ENCODE data around the gene SMARCC1.

SMARCC1 gene

DNA sequence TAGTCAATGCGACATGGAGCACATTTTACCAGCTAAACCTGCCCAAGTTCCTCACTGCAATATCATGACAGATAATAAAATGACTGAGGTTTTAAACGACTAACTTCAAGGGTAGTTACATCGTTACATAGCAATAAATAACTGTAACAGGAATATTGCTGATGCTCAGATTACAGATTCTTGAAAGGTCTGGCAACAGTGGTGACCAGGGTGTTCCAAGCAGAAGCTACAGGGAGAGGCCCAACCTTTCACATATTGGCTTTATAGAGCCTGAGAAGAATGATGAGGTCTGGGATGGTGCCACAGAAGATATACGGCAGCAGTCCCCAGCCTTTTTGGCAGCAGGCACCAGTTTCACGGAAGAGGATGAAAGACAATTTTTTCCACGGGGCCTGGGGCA lies 151.9 kb downstream of the SMARCC1 start:
- no peak for DNase-seq

DNA sequence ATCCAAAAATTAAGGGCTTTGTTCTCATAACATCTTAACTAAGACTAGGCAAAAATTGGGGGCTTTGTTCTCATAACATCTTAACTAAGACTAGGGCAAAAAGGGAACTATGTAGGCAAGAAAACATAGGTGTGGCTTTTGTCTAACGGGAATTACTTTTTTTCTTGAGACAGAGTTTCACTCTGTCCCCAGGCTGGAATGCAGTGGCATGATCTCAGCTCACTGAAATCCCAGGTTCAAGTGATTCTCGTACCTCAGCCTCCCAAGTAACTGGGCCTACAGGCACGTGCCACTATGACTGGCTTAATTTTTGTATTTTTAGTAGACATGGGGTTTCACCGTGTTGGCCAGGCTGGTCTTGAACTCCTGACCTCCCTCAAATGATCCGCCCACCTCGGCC lies 153.3 kb downstream of the SMARCC1 start:
- DNase-seq: no peak

DNA sequence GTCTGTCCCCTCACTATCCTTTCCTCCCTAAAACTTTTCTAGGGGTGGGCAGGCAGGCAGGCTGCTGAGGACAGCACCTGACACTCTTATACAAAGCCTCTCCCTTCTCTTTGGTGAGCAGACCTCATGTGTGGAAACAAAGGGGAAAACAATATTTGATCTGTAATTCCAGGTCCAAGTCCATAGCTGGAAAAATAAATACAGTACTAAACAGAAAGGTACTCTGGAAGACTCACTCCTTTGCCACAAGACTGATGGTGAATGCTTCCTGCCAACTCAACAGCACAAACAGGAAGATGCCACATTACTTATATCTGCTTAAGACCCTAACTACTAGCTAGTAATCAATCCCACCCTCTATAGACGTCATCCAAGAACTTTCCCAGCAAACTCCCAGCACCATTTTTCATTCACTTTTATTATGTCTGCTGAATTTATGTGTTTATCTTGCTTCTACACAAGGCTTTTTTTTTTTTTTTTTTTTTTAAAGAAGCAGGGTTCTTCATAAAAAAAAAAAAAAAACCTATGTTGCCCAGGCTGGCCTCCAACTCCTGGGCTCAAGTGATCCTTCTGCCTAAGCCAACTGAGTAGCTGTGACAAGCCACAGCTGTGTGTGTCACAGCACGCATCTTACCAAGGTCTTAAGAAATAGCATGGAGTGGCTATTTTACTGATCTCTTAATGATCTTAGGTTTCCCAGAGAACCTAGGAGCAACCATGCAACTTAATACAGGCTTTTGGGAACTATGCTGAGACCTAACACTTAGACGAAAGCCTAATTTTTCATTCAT lies 158.8 kb downstream of the SMARCC1 start:
- no peak for DNase-seq

GRCh38 chr3:47617086-47618010 lies 164.3 kb downstream of the SMARCC1 start:
- DNase-seq: no peak

GRCh38 chr3:47614788-47615187 lies 166.9 kb downstream of the SMARCC1 start:
- DNase-seq: no peak

GRCh38 chr3:47613722-47614121 lies 168.0 kb downstream of the SMARCC1 start:
- DNase-seq: no peak

DNA sequence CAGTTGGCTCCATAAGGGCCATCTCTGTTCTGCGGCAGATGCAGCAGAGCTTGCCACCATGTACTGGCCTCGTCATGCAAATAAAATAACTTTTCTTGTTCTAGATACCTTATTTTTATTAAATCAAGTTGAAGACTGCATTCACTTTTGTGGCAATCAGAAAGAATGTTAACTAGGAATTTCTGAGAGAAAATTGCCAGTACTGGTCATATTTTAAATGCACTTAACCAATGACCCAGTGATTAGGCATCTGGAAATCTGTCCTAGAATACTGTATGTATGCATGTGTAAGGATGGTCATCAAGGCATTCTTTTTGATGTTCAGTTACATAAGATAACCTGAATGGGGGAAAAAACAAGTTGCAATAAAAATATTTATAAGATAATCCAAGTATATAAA lies 168.8 kb downstream of the SMARCC1 start:
- no peak for DNase-seq

GRCh38 chr3:47612178-47612577 lies 169.5 kb downstream of the SMARCC1 start:
- no peak for DNase-seq

DNA sequence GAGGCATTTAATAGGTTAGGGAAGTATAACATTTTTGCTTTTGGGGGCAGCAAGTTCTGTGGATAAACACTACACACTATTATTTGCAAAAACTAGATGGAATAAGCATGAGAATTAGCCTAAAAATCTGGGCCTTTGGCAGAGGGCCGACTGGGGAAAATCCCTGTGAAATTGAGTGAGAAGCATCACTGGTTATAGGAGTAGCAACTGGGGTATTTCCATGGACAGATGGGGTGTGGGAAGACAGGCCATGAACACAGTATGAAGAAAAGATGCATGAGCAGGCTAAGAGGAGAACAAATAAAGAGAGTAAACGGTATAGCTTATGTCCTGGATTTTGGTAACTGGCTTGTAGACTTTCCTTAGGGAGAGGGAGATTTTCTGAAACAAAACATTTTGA lies 170.1 kb downstream of the SMARCC1 start:
- no peak for DNase-seq

DNA sequence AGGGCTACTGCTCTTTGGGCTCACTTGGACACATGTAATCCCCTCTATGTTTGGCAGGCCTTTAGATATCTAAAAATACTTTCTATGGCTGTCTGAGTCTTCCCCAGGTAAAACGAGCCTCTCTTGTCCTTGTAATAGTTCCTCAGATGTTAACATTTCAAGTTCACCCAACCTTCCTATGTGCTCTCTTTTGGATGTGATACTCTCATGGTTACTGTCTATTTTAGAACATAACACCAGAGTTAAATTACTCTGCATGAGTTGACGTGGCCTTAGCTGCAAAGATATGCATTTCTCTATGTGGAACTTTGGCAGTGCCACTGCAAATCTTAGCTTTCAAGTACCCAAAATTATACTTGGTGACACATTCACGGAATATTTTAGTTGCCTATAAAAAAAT lies 171.1 kb downstream of the SMARCC1 start:
- DNase-seq: no peak

DNA sequence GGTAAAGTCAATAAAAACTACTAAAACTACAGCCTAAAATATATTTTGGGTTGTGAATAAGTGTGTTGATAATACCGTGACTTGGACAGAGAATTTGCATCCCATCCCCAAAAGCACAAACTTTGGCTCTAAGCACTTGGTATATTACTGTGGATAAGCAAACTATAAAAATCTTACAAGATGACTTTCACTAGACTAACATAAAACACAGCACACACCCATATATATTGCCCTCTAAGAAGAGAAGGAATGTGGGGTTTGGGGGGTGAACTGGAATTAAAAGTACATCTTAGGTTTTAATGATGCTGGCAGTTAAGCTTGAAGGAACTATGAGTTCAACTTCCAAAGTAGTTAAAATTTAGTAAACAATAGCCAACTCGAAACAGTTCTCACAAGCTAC lies 174.4 kb downstream of the SMARCC1 start:
- DNase-seq: no peak

DNA sequence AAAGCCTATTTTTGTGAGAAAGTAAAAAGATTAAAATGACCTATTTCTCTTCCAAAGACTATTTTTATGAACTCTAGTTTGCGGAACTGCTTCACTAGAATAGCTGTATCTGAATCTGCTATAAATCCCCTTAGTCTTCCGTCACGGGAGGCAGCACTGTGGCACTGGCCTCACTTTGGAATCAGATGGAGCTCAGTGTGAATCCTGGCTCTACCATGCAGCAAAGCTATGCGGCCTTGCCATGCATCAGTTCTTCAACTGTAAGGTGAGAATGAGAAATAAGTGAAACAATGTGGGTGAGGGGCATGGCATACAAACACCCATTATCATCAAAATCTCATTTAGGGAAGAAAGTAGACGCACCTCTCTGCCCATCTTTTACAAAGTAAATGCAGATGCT lies 175.5 kb downstream of the SMARCC1 start:
- no peak for DNase-seq

- no peak for DNase-seq
These were observed 176.0 kb downstream of the SMARCC1 start for GRCh38 chr3:47605652-47606051.

DNA sequence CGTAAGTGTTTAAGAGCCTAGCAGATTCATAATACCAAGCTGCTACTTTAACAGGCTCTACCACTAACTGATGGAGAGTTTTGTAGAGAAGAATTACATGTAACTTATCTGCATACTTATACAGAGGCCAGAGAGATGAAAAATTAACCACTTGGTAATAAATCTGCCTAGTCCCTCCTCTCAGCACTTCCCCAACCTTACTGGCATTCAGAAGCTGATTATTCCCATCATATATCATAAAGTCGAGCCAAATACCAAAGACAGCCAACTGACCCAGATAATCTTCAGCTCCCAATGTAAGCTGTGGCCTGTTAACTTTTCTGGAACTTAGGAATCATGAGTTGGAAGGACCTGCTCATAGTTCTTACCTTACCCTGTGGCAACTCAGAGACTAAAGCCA lies 177.5 kb downstream of the SMARCC1 start:
- no peak for DNase-seq

GRCh38 chr3:47603332-47603731 lies 178.4 kb downstream of the SMARCC1 start:
- DNase-seq: no peak

- DNase-seq: no peak
These were observed 180.4 kb downstream of the SMARCC1 start for GRCh38 chr3:47601281-47601680.

- DNase-seq: no peak
These were observed 186.9 kb downstream of the SMARCC1 start for GRCh38 chr3:47594792-47595191.

DNA sequence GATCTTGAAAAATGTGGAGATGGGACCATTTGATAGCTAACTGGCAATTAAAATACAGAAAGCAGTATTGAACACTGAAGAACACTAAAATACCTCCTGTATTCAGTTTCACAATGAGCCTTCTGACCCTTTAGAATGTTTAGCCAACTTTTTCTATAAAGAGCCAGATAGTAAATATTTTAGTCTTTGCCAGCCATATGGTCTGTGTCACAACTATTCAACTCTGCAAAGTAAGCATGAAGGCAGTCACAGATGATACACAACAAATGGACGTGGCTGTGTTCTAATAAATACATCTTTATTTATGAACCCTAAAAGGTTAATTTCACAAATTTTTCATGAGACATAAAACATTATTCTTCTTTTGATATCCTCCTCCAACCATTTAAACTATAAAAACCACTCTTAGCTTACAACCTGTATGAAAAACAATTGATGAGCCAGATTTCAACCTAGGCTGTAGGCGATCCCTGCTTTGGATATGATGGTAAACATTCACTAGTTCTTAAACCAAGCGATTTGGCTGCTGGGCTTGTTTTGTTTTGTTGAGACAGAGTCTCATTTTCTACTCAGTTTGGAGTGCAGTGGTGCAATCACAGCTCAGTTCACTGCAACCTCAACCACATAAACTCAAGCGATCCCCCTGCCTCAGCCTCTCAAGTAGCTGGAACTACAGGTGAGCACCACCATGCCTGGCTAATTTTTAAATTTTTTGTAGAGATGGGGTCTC lies 189.5 kb downstream of the SMARCC1 start:
- DNase-seq: no peak

GRCh38 chr3:47590216-47590615 lies 191.5 kb downstream of the SMARCC1 start:
- DNase-seq: no peak

DNA sequence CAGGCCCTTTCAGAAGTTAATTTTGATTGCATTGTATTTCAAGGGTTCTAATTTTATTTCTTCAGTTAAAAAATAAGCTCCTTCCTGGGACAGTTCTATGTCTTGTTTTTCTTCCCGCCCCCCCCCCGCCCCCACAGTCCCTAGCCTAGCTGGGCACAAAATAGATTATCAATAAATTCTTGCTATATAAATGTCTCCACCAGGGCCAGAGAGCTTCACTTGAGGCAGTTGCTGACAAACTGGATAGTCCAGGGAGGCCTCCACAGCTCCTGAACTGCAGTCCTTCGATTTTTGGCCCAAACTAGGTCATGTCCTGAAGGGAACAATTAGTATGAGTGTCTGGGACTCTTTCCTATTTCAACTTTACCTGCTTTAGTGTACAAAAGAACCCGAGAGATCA lies 193.1 kb downstream of the SMARCC1 start:
- DNase-seq: no peak

DNA sequence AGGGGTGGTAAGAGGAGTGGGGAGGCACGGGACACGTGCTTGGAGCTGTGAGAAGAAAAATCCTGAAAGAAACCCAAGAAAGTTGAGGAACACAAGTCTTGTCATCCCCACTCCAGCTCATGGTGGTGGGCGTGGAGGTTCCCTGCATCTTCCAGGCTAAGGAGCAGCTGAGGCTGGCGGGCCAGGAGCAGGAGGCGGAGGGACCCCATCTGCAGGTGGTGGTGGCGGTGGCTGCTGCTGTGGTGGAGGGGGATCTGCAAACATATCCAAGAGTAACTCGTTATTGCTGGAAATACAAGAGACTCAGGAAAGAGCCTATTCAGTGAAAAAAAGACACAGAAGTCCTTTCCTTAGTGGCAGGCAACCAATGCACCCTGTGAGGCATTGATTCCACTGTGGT lies 193.6 kb downstream of the SMARCC1 start:
- DNase-seq: no peak

GRCh38 chr3:47586746-47587145 lies 194.9 kb downstream of the SMARCC1 start:
- DNase-seq: no peak

DNA sequence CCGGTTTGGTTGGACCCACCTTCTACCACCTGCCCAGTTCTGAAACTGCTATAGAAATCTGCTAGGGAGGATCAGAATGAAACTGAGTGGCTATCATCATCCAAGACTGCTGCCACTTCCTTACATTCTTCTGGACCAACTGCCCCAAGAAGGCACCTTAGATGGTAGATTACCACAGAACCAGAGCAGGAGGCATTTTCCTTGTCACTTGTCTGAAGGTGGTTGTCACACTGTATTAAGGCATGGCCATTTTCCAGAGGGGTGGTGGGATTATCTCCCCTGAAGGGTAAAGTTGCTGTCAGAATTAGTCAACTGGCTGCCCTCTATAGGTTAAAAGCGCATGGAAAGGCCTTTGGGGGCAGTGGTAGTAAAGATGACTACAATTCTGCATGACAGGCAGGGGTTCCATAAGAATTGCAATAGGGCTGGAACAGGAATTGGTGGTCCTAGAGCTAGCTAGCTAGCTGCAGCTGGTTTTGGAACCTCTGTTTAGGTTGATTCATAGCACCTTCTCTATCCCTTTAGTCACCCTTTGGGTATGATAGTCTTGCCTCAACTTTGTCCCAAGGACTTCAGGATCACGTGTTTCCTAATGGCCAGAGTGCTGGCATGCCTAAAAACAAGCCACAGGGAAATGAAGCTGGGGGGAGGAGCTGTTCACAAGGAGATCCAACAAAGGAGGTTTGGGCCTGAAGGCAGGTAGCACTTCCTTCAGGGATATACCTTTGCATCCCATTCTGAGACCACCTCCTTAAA lies 198.2 kb downstream of the SMARCC1 start:
- DNase-seq: no peak
